ENCODE data around the gene CD300H.

Gene CD300H

DNA sequence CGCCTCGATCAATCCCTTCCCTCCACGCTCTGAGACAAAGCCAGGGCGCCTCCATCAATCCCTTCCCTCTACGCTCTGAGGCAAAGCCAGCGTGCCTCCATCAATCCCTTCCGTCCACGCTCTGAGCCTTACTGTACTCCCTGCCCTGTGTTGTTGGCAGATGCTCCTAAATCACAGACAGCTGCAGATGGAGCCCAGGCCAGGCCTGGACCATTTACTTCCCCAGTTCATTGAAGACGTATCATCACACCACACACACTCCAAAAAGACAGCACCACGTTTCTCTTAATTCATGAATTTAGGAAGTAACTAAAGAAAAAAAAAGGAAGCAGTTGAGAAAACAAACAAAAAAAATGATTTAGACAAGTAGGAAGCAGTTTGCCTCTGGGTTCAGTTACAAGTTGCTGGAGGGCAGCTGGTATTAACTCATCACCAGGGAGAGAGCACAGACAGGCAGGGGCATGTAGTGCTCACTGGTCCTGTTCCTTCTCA, 32.2 kb upstream of the CD300H start:
- TF ChIP-seq BACH2 (CRISPR knock-in tag; IDR thresholded peaks at IDR 0.05; ENCODE audit: borderline replicate concordance) (no peak), OSR1 (CRISPR knock-in tag; IDR thresholded peaks at IDR 0.05) (no peak), ZNF565 (CRISPR knock-in tag; conservative IDR thresholded peaks at IDR 0.05; ENCODE audit: low read depth) (no peak), CSDC2 (CRISPR knock-in tag; IDR thresholded peaks at IDR 0.05) (no peak), ZC3H10 (CRISPR knock-in tag; IDR thresholded peaks at IDR 0.05) (no peak), ZFP3 (CRISPR knock-in tag; IDR thresholded peaks at IDR 0.05) (no peak), ISL1 (CRISPR knock-in tag; IDR thresholded peaks at IDR 0.05) (no peak), TOX (CRISPR knock-in tag; IDR thresholded peaks at IDR 0.05; ENCODE audit: borderline replicate concordance) (no peak), RARB (CRISPR knock-in tag; IDR thresholded peaks at IDR 0.05) (no peak), ZNF8 (CRISPR knock-in tag; IDR thresholded peaks at IDR 0.05) (no peak), ZNF70 (CRISPR knock-in tag; IDR thresholded peaks at IDR 0.05) (no peak), SNAI2 (CRISPR knock-in tag; IDR thresholded peaks at IDR 0.05) (no peak), GLIS3 (CRISPR knock-in tag; IDR thresholded peaks at IDR 0.05) (no peak), PPARA (CRISPR knock-in tag; IDR thresholded peaks at IDR 0.05; ENCODE audit: borderline replicate concordance) (no peak), ZFP30 (CRISPR knock-in tag; IDR thresholded peaks at IDR 0.05) (no peak)
- TF ChIP-seq, protein P1, sequence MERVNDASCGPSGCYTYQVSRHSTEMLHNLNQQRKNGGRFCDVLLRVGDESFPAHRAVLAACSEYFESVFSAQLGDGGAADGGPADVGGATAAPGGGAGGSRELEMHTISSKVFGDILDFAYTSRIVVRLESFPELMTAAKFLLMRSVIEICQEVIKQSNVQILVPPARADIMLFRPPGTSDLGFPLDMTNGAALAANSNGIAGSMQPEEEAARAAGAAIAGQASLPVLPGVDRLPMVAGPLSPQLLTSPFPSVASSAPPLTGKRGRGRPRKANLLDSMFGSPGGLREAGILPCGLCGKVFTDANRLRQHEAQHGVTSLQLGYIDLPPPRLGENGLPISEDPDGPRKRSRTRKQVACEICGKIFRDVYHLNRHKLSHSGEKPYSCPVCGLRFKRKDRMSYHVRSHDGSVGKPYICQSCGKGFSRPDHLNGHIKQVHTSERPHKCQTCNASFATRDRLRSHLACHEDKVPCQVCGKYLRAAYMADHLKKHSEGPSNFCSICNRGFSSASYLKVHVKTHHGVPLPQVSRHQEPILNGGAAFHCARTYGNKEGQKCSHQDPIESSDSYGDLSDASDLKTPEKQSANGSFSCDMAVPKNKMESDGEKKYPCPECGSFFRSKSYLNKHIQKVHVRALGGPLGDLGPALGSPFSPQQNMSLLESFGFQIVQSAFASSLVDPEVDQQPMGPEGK (CRISPR knock-in tag; IDR thresholded peaks at IDR 0.05; ENCODE audit: borderline replicate concordance), result no peak
- TF ChIP-seq, protein P2, sequence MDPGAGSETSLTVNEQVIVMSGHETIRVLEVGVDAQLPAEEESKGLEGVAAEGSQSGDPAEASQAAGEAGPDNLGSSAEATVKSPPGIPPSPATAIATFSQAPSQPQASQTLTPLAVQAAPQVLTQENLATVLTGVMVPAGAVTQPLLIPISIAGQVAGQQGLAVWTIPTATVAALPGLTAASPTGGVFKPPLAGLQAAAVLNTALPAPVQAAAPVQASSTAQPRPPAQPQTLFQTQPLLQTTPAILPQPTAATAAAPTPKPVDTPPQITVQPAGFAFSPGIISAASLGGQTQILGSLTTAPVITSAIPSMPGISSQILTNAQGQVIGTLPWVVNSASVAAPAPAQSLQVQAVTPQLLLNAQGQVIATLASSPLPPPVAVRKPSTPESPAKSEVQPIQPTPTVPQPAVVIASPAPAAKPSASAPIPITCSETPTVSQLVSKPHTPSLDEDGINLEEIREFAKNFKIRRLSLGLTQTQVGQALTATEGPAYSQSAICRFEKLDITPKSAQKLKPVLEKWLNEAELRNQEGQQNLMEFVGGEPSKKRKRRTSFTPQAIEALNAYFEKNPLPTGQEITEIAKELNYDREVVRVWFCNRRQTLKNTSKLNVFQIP (CRISPR knock-in tag; IDR thresholded peaks at IDR 0.05; ENCODE audit: borderline replicate concordance, low read depth), result no peak
- TF ChIP-seq, protein P3, sequence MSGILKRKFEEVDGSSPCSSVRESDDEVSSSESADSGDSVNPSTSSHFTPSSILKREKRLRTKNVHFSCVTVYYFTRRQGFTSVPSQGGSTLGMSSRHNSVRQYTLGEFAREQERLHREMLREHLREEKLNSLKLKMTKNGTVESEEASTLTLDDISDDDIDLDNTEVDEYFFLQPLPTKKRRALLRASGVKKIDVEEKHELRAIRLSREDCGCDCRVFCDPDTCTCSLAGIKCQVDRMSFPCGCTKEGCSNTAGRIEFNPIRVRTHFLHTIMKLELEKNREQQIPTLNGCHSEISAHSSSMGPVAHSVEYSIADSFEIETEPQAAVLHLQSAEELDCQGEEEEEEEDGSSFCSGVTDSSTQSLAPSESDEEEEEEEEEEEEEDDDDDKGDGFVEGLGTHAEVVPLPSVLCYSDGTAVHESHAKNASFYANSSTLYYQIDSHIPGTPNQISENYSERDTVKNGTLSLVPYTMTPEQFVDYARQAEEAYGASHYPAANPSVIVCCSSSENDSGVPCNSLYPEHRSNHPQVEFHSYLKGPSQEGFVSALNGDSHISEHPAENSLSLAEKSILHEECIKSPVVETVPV (CRISPR knock-in tag; IDR thresholded peaks at IDR 0.05), result no peak
- TF ChIP-seq, protein P4, sequence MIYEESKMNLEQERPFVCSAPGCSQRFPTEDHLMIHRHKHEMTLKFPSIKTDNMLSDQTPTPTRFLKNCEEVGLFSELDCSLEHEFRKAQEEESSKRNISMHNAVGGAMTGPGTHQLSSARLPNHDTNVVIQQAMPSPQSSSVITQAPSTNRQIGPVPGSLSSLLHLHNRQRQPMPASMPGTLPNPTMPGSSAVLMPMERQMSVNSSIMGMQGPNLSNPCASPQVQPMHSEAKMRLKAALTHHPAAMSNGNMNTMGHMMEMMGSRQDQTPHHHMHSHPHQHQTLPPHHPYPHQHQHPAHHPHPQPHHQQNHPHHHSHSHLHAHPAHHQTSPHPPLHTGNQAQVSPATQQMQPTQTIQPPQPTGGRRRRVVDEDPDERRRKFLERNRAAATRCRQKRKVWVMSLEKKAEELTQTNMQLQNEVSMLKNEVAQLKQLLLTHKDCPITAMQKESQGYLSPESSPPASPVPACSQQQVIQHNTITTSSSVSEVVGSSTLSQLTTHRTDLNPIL (CRISPR knock-in tag; IDR thresholded peaks at IDR 0.05; ENCODE audit: low read depth), result no peak
- TF ChIP-seq, protein P5, sequence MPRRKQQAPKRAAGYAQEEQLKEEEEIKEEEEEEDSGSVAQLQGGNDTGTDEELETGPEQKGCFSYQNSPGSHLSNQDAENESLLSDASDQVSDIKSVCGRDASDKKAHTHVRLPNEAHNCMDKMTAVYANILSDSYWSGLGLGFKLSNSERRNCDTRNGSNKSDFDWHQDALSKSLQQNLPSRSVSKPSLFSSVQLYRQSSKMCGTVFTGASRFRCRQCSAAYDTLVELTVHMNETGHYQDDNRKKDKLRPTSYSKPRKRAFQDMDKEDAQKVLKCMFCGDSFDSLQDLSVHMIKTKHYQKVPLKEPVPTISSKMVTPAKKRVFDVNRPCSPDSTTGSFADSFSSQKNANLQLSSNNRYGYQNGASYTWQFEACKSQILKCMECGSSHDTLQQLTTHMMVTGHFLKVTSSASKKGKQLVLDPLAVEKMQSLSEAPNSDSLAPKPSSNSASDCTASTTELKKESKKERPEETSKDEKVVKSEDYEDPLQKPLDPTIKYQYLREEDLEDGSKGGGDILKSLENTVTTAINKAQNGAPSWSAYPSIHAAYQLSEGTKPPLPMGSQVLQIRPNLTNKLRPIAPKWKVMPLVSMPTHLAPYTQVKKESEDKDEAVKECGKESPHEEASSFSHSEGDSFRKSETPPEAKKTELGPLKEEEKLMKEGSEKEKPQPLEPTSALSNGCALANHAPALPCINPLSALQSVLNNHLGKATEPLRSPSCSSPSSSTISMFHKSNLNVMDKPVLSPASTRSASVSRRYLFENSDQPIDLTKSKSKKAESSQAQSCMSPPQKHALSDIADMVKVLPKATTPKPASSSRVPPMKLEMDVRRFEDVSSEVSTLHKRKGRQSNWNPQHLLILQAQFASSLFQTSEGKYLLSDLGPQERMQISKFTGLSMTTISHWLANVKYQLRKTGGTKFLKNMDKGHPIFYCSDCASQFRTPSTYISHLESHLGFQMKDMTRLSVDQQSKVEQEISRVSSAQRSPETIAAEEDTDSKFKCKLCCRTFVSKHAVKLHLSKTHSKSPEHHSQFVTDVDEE (CRISPR knock-in tag; IDR thresholded peaks at IDR 0.05), result no peak
- ATAC-seq, result no peak

DNA sequence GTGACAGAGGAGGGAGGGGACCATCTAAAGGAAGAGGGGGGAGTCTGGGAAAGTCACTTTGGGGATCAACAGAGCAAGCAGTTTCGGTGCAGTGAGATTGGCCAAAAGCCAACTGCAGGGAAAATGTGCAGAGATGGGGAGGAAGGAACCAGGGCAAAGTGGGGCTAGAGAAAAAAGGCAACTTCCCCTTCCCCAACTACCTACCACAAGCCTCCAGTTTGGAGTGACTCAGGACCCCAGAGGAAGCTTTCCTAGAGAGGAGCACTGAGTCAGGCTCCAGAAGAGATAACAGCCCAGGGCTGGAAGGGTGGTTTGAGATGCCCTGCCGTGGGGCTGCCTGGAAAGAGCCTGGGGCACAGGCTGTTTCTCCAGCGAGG, 31.7 kb upstream of the CD300H start:
- TF ChIP-seq RARB (CRISPR knock-in tag; IDR thresholded peaks at IDR 0.05) (no peak), ZNF70 (CRISPR knock-in tag; IDR thresholded peaks at IDR 0.05) (no peak), PPARA (CRISPR knock-in tag; IDR thresholded peaks at IDR 0.05; ENCODE audit: borderline replicate concordance) (no peak), OSR1 (CRISPR knock-in tag; IDR thresholded peaks at IDR 0.05) (no peak), GLIS3 (CRISPR knock-in tag; IDR thresholded peaks at IDR 0.05) (no peak)
- TF ChIP-seq, protein P2 (CRISPR knock-in tag; IDR thresholded peaks at IDR 0.05; ENCODE audit: borderline replicate concordance, low read depth), result no peak
- TF ChIP-seq, protein P3 (CRISPR knock-in tag; IDR thresholded peaks at IDR 0.05), result no peak
- ATAC-seq, result no peak
